ENCODE results near the gene IL25.

Gene IL25

GRCh38 chr14:23382276-23382675 is 9.7 kb downstream of the IL25 start:
- Histone ChIP-seq H3K4me1 (no peaks in the 10 kb centered on the region), H3K27me3 (ENCODE audit: control insufficient read depth, insufficient read depth, low read length) (no peaks in the 10 kb centered on the region), H3K27ac (no peak overlapping the region), H3K4me2 (ENCODE audit: low read length) (no peak overlapping the region), H3K79me2 (no peaks in the 10 kb centered on the region), H3K9me3 (ENCODE audit: control insufficient read depth, low read length) (no peaks in the 10 kb centered on the region), H3K9ac (no peak overlapping the region), H3K4me3 (ENCODE audit: low read depth, low read length) (no peak overlapping the region), H3K36me3 (ENCODE audit: control insufficient read depth, insufficient read depth, low read length) (no peaks in the 10 kb centered on the region), H2AFZ (no peak overlapping the region)
- TF ChIP-seq, protein P1, sequence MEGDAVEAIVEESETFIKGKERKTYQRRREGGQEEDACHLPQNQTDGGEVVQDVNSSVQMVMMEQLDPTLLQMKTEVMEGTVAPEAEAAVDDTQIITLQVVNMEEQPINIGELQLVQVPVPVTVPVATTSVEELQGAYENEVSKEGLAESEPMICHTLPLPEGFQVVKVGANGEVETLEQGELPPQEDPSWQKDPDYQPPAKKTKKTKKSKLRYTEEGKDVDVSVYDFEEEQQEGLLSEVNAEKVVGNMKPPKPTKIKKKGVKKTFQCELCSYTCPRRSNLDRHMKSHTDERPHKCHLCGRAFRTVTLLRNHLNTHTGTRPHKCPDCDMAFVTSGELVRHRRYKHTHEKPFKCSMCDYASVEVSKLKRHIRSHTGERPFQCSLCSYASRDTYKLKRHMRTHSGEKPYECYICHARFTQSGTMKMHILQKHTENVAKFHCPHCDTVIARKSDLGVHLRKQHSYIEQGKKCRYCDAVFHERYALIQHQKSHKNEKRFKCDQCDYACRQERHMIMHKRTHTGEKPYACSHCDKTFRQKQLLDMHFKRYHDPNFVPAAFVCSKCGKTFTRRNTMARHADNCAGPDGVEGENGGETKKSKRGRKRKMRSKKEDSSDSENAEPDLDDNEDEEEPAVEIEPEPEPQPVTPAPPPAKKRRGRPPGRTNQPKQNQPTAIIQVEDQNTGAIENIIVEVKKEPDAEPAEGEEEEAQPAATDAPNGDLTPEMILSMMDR (IDR thresholded peaks at IDR 0.05), result no peak

DNA sequence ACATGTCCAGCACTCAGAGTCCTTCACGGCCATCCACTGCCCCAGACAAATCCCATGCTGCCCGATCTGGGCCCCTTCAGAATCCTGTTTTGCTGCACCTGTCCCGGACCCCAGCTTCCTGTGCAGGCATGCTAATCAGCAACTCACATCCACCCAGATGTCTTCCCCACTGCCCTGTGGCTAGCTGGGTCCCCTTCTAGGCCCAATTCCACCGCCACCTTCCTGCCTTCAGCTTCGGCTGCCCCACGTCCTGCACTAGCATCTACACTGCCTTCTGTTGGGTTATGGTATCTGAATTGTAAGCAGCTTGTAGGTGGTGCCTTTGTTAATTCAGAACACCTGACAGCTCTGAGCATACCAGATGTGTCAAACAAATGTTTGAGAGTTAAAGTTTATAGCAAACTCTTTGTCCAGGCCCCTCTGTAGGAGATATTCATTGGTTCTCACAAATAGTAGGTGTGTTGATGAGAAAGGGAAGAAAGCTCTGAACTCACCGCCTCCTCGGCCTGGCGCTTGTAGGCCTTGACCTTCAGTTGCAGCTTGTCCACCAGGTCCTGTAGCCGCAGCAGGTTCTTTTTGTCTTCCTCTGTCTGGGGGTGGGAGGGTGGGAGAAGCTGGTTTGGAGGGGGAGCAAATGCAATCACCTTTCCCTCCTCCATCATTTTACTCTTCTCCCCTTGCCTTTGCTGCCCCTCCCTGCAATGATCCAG is 10.3 kb downstream of the IL25 start:
- TF ChIP-seq, protein P1 (IDR thresholded peaks at IDR 0.05), result no peak
- Histone ChIP-seq H3K27me3 (ENCODE audit: control insufficient read depth, insufficient read depth, low read length) (no peaks in the 10 kb centered on the region), H3K36me3 (ENCODE audit: control insufficient read depth, insufficient read depth, low read length) (no peaks in the 10 kb centered on the region), H3K9ac (no peak overlapping the region), H3K79me2 (no peaks in the 10 kb centered on the region), H3K27ac (no peak overlapping the region), H2AFZ (no peak overlapping the region), H3K9me3 (ENCODE audit: control insufficient read depth, low read length) (no peaks in the 10 kb centered on the region), H3K4me3 (ENCODE audit: low read depth, low read length) (no peak overlapping the region), H3K4me2 (ENCODE audit: low read length) (no peak overlapping the region), H3K4me1 (no peaks in the 10 kb centered on the region)

DNA sequence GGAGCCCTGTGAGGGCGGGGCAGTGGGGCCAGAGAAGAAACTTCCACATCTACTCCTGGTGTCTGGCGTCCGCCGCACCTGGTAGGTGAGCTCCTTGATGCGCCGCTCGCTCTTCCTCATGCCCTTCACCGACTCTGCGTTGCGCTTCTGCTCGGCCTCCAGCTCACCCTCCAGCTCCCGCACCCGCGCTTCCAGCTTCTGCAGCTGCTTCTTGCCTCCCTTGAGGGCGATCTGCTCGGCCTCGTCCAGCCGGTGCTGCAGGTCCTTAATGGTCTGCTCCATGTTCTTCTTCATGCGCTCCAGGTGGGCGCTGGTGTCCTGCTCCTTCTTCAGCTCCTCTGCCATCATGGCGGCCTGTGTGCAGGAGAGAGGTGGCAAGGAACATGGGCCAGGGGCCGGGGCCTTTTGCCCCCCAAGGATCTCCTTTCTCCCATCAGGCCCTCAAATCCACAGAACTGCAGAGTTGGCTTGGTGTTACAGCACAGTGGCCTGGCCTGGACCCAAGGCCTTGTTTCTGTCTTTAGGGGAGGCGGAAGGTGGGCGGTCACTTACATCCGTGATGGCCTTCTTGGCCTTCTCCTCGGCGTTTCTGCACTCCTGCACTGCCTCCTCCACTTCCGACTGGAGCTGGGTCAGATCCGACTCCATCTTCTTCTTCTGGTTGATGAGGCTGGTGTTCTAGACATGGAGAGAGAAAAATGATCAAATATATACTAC is 11.9 kb downstream of the IL25 start:
- no peaks in the 10 kb centered on the region for H3K36me3 ChIP-seq (ENCODE audit: control insufficient read depth, insufficient read depth, low read length)
- TF ChIP-seq, protein P1 (IDR thresholded peaks at IDR 0.05), result no peak
- H3K4me1 ChIP-seq, result no peaks in the 10 kb centered on the region
- no peaks in the 10 kb centered on the region for H3K9me3 ChIP-seq (ENCODE audit: control insufficient read depth, low read length)
- no peaks in the 10 kb centered on the region for H3K27me3 ChIP-seq (ENCODE audit: control insufficient read depth, insufficient read depth, low read length)
- no peak overlapping the region for H2AFZ ChIP-seq
- no peak overlapping the region for H3K4me3 ChIP-seq (ENCODE audit: low read depth, low read length)
- no peaks in the 10 kb centered on the region for H3K79me2 ChIP-seq
- H3K27ac ChIP-seq, result no peak overlapping the region
- no peak overlapping the region for H3K4me2 ChIP-seq (ENCODE audit: low read length)
- H3K9ac ChIP-seq, result no peak overlapping the region

DNA sequence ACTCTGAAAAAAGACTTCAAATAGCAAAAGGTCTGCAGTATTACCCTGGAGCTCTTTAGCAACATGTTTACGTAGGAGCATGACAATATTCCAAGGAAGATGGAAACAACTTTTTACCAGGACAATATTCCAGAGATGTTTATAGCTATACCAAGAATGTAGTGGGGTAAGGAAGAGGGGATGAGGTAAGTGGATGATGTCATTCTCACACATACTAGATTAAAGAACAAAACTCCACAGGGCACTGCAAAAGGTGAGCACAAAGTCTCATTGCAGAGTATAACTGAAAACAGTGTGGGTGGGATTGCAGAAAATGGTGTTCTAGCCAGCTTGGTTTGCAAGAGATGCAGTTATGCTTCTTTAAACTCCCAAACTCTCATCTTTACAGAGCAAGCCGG is 12.6 kb downstream of the IL25 start:
- Histone ChIP-seq H3K27me3 (ENCODE audit: control insufficient read depth, insufficient read depth, low read length) (no peaks in the 10 kb centered on the region), H3K79me2 (no peaks in the 10 kb centered on the region), H3K4me3 (ENCODE audit: low read depth, low read length) (no peak overlapping the region), H3K4me2 (ENCODE audit: low read length) (no peak overlapping the region), H3K9ac (no peak overlapping the region), H3K27ac (no peak overlapping the region), H3K9me3 (ENCODE audit: control insufficient read depth, low read length) (no peaks in the 10 kb centered on the region), H3K4me1 (no peaks in the 10 kb centered on the region), H2AFZ (no peak overlapping the region), H3K36me3 (ENCODE audit: control insufficient read depth, insufficient read depth, low read length) (no peaks in the 10 kb centered on the region)
- TF ChIP-seq, protein P1 (IDR thresholded peaks at IDR 0.05), result no peak

Measured in parathyroid adenoma (tissue), 2 donors.